ENCODE results near the gene MME.
"Not testable (repeated sequence)": the region's sequence is repeated elsewhere in the genome, so short reads cannot be mapped to it uniquely, and the experiment has no call there.

MME gene

GRCh38 chr3:155193868-155194267, 113.7 kb downstream of the MME start:
- DNase-seq (ENCODE audit: low spot score): no peak

GRCh38 chr3:155194973-155195957, 115.1 kb downstream of the MME start:
- no peak for DNase-seq (ENCODE audit: low spot score)

- no peak for DNase-seq (ENCODE audit: low spot score)
Measured at GRCh38 chr3:155196131-155197021, 116.3 kb downstream of the MME start.

GRCh38 chr3:155197786-155198185, 117.7 kb downstream of the MME start:
- no peak for DNase-seq (ENCODE audit: low spot score)

- DNase-seq (ENCODE audit: low spot score): no peak
Measured at GRCh38 chr3:155202626-155203025, 122.5 kb downstream of the MME start.

- DNase-seq (ENCODE audit: low spot score): no peak
Measured at GRCh38 chr3:155204851-155205250, 124.7 kb downstream of the MME start.

- no peak for DNase-seq (ENCODE audit: low spot score)
Measured at GRCh38 chr3:155208183-155208800, 128.2 kb downstream of the MME start.

GRCh38 chr3:155210736-155211135, 130.6 kb downstream of the MME start:
- no peak for DNase-seq (ENCODE audit: low spot score)

GRCh38 chr3:155211266-155211665, 131.1 kb downstream of the MME start:
- DNase-seq (ENCODE audit: low spot score): no peak

GRCh38 chr3:155211940-155212339, 131.8 kb downstream of the MME start:
- no peak for DNase-seq (ENCODE audit: low spot score)

GRCh38 chr3:155216007-155216406, 135.9 kb downstream of the MME start:
- DNase-seq (ENCODE audit: low spot score): not testable (repeated sequence)

- DNase-seq (ENCODE audit: low spot score): no peak
Measured at GRCh38 chr3:155217591-155217990, 137.5 kb downstream of the MME start.

- no peak for DNase-seq (ENCODE audit: low spot score)
Measured at GRCh38 chr3:155218462-155218861, 138.3 kb downstream of the MME start.

- no peak for DNase-seq (ENCODE audit: low spot score)
Measured at GRCh38 chr3:155219106-155219505, 139.0 kb downstream of the MME start.

- no peak for DNase-seq (ENCODE audit: low spot score)
Measured at GRCh38 chr3:155225417-155225816, 145.3 kb downstream of the MME start.

- no peak for DNase-seq (ENCODE audit: low spot score)
Measured at GRCh38 chr3:155227141-155227540, 147.0 kb downstream of the MME start.

GRCh38 chr3:155228676-155229075, 148.6 kb downstream of the MME start:
- no peak for DNase-seq (ENCODE audit: low spot score)

GRCh38 chr3:155229086-155229485, 149.0 kb downstream of the MME start:
- no peak for DNase-seq (ENCODE audit: low spot score)

GRCh38 chr3:155230382-155230781, 150.3 kb downstream of the MME start:
- no peak for DNase-seq (ENCODE audit: low spot score)

GRCh38 chr3:155231792-155232191, 151.7 kb downstream of the MME start:
- DNase-seq (ENCODE audit: low spot score): no peak

GRCh38 chr3:155232605-155233004, 152.5 kb downstream of the MME start:
- DNase-seq (ENCODE audit: low spot score): peak; percentile 8

GRCh38 chr3:155233213-155233612, 153.1 kb downstream of the MME start:
- DNase-seq (ENCODE audit: low spot score): no peak
